Gastroesophageal sphincter (tissue), 4 donors: ENCODE data around the gene OGFOD3. TPM values are rescaled to one million over a fixed set of nuclear protein-coding genes. Genes with fewer than 3 reads are reported as not detected.
"Not testable (repeated sequence)": the region's sequence is repeated elsewhere in the genome, so short reads cannot be mapped to it uniquely, and the experiment has no call there.

Source experiments
- ATAC-seq: fragments of 150-250 bp; one replicate; pipeline ENCODE4 v1.9.1; 2016; ENCODE audit warnings: mild to moderate bottlenecking, moderate library complexity
- H3K27ac ChIP-seq, 4 donors: fragments of 200-600 bp; sonication (generic) in 3 of 4; 1 replicate in 3 of 4; 2 replicates in 1 of 4; pipeline ENCODE4 v1.5.1; 2016 to 2019
- H3K27me3 ChIP-seq: fragments of 200-600 bp; sonication (generic); one replicate; pipeline ENCODE4 v1.5.1; 2019
- H3K36me3 ChIP-seq, 2 donors: fragments of 200-600 bp; sonication (generic); one replicate each; pipeline ENCODE4 v1.5.1; 2019; ENCODE audit warnings: control low read depth in 1 of 2
- H3K4me1 ChIP-seq, 3 donors: fragments of 200-600 bp; sonication (generic); 1 replicate in 2 of 3; 2 replicates in 1 of 3; pipeline ENCODE4 v1.5.1; 2016 to 2019; ENCODE audit warnings: control low read depth in 2 of 3
- H3K4me3 ChIP-seq, 2 donors: fragments of 200-600 bp; sonication (generic); one replicate each; pipeline ENCODE4 v1.5.1; 2019; ENCODE audit warnings: mild to moderate bottlenecking in 1 of 2, moderate library complexity in 1 of 2
- H3K9me3 ChIP-seq, 3 donors: fragments of 200-600 bp; sonication (generic); one replicate each; pipeline ENCODE4 v1.5.1; 2017 to 2019; ENCODE audit warnings: control low read depth in 2 of 3
- CTCF ChIP-seq, 4 experiments: fragments of 200-600 bp in 2 of 4; fragments of 450-650 bp in 2 of 4; sonication (generic) in 1 of 4; IDR thresholded peaks; one replicate each; pipeline ENCODE4 v1.5.1; 2017 to 2019; ENCODE audit warnings: antibody characterized with exemption in 4 of 4, mild to moderate bottlenecking in 2 of 4, moderate library complexity in 2 of 4
- EP300 ChIP-seq: sonication (generic); formaldehyde crosslinking; IDR thresholded peaks from one replicate; pipeline ENCODE4 v1.6.1; 2017; ENCODE audit warnings: antibody characterized with exemption, mild to moderate bottlenecking
- POLR2A ChIP-seq, 2 donors: fragments of 450-650 bp; IDR thresholded peaks; one replicate each; pipeline ENCODE4 v1.6.1; 2017; ENCODE audit warnings: antibody characterized with exemption in 2 of 2, mild to moderate bottlenecking in 2 of 2, moderate library complexity in 1 of 2
- POLR2AphosphoS5 ChIP-seq: sonication (generic); formaldehyde crosslinking; IDR thresholded peaks from one replicate; pipeline ENCODE4 v1.6.1; 2017; ENCODE audit warnings: antibody characterized with exemption
- WGBS, 2 donors: methylation state at CpG; one replicate each; pipeline ENCODE4 v1.1.5; 2018; ENCODE audit warnings: low coverage in 1 of 2; 5-methylcytosine and 5-hydroxymethylcytosine counted together
- total RNA-seq, 4 donors: library from RNA; depleted of rRNA; stranded (reverse); fragments of >200 nt; gene quantifications; one replicate each; pipeline ENCODE4 v1.1.0, GENCODE V29; 2016

OGFOD3 gene
- total RNA-seq, 4 donors from 2014 or later, result 26.4 to 39.5 (median 28.8) TPM

GRCh38 chr17:82383411-82383810 lies 35.0 kb downstream of the OGFOD3 start:
- TF ChIP-seq CTCF (IDR thresholded peaks at IDR 0.05) (no peak), POLR2A (IDR thresholded peaks at IDR 0.05) (no peak), EP300 (no peak), POLR2AphosphoS5 (no peak)
- no peak for ATAC-seq
- Histone ChIP-seq H3K36me3 (no peaks in the 10 kb centered on the region), H3K4me3 (no peak overlapping the region), H3K4me1 (peaks cover 0 to 28% (median 17%) of the 10 kb centered on the region in 3 donors), H3K27ac (peak overlapping the region in 1 of 4 donors; percentile 74), H3K27me3 (peaks cover 93% of the 10 kb centered on the region), H3K9me3 (no peaks in the 10 kb centered on the region)
- WGBS, 2 donors, result no CpG with 5 or more reads among the region's 18 CpGs

- Histone ChIP-seq H3K4me1 (peaks cover 0 to 28% (median 17%) of the 10 kb centered on the region in 3 donors), H3K4me3 (no peak overlapping the region), H3K36me3 (no peaks in the 10 kb centered on the region), H3K9me3 (no peaks in the 10 kb centered on the region), H3K27me3 (peaks cover 93% of the 10 kb centered on the region), H3K27ac (no peak overlapping the region)
- no CpG with 5 or more reads among the region's 11 CpGs for WGBS, 2 donors
- no peak for TF ChIP-seq EP300
- no peak for TF ChIP-seq CTCF (IDR thresholded peaks at IDR 0.05)
- TF ChIP-seq POLR2A (IDR thresholded peaks at IDR 0.05), result no peak
- TF ChIP-seq POLR2AphosphoS5, result no peak
- ATAC-seq, result no peak
Observed at GRCh38 chr17:82382933-82383255, 35.5 kb downstream of the OGFOD3 start.

- H3K4me3 ChIP-seq, H3K9me3 ChIP-seq, ATAC-seq, H3K36me3 ChIP-seq, H3K27ac ChIP-seq: not testable (repeated sequence)
- WGBS, 2 donors, result 80 to 90% methylated on average over 3 to 6 of the region's 21 CpGs
- peaks cover 94% of the 10 kb centered on the region for H3K27me3 ChIP-seq
- peaks cover 0 to 28% (median 17%) of the 10 kb centered on the region in 3 donors for H3K4me1 ChIP-seq
Observed at GRCh38 chr17:82382220-82382932, 36.0 kb downstream of the OGFOD3 start.

- 75 to 81% methylated on average over 7 to 10 of the region's 10 CpGs for WGBS, 2 donors
- H3K4me3 ChIP-seq, H3K36me3 ChIP-seq, H3K9me3 ChIP-seq, ATAC-seq, H3K27ac ChIP-seq: not testable (repeated sequence)
- peaks cover 90% of the 10 kb centered on the region for H3K27me3 ChIP-seq
- H3K4me1 ChIP-seq, result peaks cover 0 to 21% (median 12%) of the 10 kb centered on the region in 3 donors
Observed at GRCh38 chr17:82381703-82382009, 36.7 kb downstream of the OGFOD3 start.

- Histone ChIP-seq H3K4me1 (peaks cover 0 to 15% (median 8%) of the 10 kb centered on the region in 3 donors), H3K36me3 (no peaks in the 10 kb centered on the region), H3K9me3 (no peaks in the 10 kb centered on the region), H3K27ac (no peak overlapping the region), H3K4me3 (no peak overlapping the region), H3K27me3 (peaks cover 90% of the 10 kb centered on the region)
- no peak for TF ChIP-seq EP300
- no peak for TF ChIP-seq POLR2A (IDR thresholded peaks at IDR 0.05)
- no peak for TF ChIP-seq CTCF (IDR thresholded peaks at IDR 0.05)
- 51 to 59% methylated on average over 19 to 21 of the region's 23 CpGs for WGBS, 2 donors
- ATAC-seq, result peak; percentile 33
Observed at GRCh38 chr17:82380860-82381702, 37.3 kb downstream of the OGFOD3 start.

GRCh38 chr17:82378741-82379021 lies 39.7 kb downstream of the OGFOD3 start:
- H3K27ac ChIP-seq, result no peak overlapping the region
- H3K36me3 ChIP-seq, result no peaks in the 10 kb centered on the region
- WGBS, 2 donors, result 53% methylated on average over 3 of the region's 10 CpGs; no CpG with 5 or more reads in 1 of the 2 donors
- TF ChIP-seq POLR2A (IDR thresholded peaks at IDR 0.05), result no peak
- no peak for TF ChIP-seq POLR2AphosphoS5
- TF ChIP-seq CTCF (IDR thresholded peaks at IDR 0.05), result no peak
- no peak for TF ChIP-seq EP300
- peaks cover 90% of the 10 kb centered on the region for H3K27me3 ChIP-seq
- no peaks in the 10 kb centered on the region for H3K9me3 ChIP-seq
- ATAC-seq, result no peak
- H3K4me1 ChIP-seq, result no peaks in the 10 kb centered on the region
- H3K4me3 ChIP-seq, result no peak overlapping the region
